HG03045 (cell line): Measurements from ENCODE around the gene CACNA1A.
"Not testable (repeated sequence)": the region's sequence is repeated elsewhere in the genome, so short reads cannot be mapped to it uniquely, and the experiment has no call there.

Source experiments
- ATAC-seq: cut with Tn5 transposase; IDR thresholded peaks from one replicate; pipeline ENCODE4 v1.9.1; 2021; ENCODE audit warnings: mild to moderate bottlenecking, moderate library complexity; ENCODE audit not compliant: unreplicated experiment

CACNA1A gene

DNA sequence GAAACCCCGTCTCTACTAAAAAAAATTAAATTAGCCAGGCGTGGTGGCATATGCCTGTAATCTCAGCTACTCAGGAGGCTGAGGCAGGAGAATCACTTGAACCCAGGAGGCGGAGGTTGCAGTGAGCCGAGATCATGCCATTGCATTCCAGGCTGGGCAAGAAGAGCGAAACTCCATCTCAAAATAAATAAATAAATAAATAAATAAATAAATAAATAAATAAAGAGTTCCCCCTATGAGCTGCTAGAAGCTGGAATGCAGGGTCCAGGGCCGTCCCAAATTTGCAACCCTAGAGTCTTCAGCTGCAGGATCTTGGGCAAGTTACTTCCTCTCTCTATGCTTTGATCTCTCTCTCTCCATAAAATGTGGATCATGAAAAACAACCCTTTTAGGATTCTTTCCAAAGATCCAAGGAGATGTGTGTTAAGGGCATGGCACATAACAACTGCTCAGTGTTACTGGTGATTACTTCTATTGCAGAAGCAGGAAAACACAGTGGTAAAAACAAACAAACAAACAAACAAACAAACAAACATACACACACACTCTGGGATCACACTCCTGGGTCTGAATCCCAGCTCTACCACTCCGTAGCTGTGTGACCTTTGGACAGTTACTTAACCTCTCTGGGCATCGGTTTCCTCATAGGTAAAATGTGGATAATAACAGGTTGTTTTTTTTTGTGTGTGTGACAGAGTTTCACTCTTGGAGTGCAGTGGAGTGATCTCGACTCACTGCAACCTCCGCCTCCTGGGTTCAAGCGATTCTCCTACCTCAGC, 78.8 kb downstream of the CACNA1A start:
- ATAC-seq: no peak

DNA sequence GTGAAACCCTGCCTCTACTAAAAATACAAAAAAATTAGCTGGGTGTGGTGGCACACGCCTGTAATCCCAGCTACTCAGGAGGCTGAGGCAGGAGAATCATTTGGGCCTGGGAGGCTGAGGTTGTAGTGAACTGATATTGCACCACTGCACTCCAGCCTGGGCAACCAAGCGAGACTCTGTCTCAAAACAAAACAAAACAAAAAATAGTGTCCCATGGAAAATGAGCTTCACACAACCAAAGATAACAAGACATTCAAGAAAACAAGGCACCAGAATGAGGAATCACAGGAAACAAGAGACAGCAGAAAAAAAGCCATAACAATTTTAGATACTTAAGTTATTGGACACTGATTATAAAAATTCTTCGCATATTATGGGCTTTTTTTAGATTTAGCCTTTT, 80.4 kb downstream of the CACNA1A start:
- not testable (repeated sequence) for ATAC-seq

DNA sequence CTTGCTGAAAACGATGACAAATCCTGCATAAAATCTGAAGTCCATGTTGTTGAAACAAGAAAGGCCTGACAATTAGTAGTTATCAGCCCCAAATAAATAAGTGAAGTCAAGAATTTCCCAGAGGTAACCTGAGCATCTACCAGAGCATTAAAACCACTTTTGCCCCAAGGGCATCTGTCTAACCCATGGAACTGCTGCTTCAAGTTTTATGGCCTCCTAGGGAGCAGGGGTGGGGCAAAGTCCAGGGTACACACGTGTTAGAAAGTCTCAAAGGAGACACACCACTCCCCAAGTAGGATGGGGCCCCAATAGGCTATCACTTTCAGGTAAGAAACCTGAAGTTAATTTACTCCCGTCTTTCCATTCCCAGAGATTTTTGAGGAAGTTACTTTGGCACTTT, 81.1 kb downstream of the CACNA1A start:
- no peak for ATAC-seq

DNA sequence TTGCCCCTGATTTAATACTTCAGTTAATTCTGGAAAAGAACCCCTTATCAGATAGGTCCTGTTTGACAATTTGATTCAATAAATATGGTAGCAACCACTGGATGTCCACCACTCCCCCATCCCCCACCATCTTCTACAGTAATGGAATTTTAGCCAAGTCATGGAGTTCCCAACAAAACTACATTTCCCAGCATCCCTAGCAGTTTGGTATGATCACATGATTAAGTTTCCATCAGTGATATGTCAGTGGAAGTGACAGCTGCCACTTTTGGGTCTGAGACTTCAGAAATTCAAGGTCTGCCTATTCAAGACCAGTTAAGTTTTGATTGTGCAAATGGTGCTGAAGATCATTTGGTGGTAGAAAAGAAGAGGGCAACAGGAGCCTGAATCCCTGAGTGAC, 85.5 kb downstream of the CACNA1A start:
- no peak for ATAC-seq

DNA sequence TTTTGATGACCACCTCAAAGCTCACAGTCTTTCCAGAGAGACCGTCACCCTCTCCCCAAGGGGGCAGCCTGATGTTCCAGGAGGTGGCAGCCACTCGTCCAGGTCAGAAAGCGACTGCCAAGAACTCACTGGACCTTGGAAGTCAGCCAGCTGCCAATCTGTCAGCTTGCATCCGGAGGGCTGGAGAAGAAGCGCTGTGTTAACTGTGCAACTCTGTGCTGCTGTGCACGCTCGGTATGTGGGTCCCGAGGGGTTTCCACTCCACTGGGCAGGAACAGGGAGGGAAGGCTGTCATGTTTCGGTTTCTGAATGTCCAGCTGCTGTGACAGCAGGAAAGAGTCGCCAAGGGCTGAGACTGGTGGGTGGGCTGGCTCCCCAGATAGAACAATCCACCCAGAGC, 89.2 kb downstream of the CACNA1A start:
- ATAC-seq: no peak

DNA sequence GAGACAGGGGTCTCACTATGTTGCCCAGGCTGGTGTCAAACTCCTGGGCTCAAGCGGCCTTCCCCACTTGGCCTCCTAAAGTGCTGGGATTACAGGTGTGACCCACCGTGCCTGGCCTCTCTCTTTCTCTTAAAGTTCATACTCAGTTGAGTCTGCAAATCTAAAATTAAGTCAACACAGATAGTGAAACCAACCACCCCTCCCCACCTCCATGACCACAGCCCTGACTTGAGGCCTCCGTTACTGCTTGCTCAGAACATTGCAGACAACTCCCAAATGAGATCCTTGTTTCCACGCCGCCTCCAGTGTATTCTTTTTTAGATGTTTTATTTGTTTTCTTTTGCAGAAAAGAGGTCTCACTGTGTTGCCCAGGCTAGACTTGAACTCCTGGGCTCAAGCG, 94.4 kb downstream of the CACNA1A start:
- no peak for ATAC-seq

DNA sequence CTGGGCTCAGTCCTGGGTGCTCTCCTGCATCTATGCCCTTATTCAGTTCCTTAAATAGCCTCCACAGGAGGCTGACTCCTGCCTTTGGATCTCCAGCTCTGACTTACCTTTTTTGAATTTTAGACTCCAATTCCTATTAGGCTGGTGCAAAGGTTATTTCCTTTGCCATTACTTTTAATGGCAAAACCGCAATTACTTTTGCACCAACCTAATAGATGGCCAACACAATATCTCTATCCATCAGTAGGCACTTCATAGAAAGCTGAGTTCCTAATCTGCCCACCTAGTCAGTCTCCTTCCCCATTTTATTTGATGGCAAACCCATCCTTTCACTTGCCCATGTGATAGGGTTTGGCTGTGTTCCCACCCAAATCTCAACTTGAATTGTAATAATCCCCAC, 95.3 kb downstream of the CACNA1A start:
- no peak for ATAC-seq

DNA sequence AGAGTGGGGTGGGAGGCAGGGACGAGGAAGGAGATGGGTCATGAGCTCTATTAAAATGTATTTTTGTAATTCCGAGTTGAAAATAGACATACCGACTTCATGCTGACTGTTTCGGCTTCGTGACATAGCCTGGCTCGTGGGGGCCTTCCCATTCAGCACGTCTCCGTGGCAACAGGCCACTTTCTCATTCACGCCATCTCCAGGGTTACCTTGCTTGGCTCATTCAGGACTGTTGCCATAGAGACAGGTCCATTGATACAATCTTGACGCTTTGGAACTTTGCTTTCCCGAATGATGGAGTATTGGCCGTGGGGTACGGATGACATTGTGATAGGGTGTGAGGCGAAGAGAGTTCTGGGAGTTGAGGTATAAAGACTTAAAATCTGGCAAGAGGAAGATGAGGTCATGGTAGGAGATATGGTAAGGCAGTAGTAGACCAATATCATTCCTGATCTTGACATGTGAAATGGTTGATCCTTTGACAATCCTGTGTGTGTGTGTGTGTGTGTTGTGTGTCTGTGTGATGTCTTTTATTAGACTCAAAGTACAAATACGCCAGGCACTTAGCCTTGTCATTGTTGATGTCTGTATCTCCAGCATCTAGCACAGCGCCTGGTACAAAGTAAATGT, 97.3 kb downstream of the CACNA1A start:
- no peak for ATAC-seq

DNA sequence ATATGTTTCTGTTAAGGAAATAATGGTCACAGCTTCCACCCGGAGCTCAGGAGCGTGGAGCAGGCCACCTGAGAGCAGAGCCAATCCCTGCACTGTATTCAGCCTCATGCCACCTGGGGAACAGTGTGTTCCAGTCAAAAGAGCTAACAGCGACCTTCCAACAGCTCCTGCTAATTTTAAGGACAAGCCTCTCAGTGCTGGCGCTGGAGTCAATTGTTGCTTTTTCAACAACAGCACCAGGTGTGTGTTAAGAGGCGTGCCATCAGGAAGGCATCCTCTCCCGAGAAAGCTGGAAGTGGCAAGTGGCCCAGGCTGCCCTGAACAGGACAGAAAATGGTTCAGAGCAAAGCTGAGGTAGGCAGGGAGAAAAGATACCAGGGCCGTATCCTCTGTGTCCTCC, 102.0 kb downstream of the CACNA1A start:
- ATAC-seq: no peak

DNA sequence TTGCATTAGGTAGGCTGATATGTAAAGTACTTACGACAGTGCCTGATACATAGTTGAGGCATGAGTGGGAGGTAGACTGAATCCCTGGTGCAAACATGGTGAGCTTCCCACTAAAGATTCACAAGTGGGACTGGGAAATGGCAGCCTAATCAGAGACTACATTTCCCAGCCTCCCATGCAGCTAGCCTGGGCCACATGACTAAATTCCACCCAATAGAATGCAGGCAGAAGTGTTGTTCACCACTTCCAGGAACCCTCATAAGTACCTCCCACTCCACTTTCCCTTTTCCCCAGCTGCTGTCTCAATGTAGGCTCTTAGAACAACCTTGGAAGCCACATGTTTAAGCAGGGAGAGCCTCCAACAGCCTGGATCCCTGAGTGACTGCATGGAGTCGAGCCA, 104.9 kb downstream of the CACNA1A start:
- no peak for ATAC-seq

DNA sequence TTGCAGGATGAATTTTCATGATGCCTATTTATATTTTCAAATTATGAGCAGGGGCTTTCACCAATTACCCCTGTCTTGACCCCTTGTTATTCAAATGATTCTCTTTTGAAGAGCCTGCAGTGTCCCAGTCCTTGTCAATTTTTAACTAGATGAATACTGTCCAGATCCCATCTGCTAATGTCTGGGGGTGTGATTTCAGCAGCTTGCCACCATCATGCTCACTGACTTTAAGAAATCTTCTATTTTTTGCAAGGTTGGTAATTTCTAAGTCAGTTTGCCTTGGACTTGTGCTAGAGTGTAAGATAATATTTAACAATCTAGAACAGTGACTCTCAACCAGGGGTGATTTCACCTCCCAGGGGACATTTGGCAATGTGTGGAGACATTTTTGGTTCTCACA, 106.0 kb downstream of the CACNA1A start:
- ATAC-seq: no peak

DNA sequence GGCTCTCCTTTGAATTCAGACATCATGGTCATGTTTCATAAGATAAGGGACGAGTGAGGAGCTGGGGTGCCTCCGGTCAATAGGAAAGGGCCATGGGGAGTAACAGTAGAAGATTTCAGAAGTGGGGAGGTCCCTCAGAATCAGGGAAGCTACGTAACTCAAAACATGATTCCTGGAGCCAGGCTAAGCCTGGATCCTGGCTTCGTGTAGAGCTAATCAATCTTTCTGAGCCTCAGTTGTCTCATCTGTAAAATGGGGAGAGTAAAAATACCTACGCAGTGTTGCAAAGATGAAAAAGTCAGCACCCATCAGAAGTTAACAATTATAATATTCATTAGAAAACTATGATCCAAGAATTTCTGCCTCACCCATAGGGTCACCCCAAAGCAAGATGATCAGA, 106.5 kb downstream of the CACNA1A start:
- no peak for ATAC-seq

DNA sequence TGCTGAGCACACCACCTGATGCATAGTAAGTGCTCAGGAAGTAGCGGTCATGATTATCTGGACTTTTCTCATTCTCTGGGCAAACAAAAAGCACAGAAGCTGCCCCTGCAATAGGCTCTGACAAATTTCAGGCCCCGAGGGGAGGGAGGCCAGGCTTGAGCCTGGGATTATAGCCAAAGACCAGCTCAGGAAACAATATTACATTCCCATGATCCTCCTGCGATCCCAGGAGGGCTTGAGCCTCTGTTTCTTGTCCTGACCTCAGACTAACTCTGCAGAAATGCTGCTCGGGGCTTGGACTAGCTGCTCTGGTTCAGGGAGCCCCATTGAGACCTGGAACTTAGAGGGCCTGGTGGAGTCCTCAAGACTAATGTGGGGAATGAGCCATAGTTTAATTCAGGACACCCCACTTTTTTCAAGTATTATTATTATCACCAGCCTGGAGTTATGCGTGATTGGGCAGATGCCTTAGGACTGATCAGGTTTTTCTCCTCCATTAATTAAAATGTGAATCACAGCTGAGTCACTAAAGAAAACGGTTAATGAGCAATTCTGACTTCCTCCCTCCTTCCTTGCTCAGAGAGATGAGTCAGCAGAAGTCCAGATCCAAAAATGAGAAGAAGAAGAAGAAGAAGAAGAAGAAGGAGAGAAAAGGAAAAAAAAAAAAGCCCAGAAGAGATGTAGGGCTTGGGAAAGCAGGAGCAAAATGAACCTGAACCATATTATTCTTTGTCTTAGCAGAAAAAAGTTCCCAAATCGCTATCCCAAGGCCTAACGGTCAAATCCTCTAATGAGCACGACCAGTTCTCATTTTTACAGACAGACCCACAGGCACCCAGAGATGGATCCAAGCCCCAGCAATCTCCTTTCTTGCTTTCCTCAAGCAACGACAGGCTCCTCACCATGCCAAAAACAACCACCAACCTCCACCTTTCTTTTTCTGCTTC, 107.2 kb downstream of the CACNA1A start:
- no peak for ATAC-seq

DNA sequence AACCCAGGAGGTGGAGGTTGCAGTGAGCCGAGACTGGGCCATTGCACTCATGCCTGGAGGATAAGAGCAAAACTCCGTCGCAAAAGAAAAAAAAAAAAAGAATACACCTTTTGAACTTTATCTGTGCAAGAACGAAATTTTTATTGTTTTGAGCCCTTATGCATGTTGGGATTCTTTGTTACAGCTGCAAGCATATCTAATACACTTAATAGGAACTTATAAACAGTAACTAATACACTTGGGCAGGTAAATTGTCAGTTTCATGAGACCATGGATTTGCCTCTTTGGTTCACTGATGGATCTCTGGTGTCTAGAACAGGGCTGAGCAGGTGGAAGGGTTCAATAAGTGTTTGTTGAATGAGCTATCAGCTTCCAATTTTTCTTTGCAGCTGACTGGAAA, 108.1 kb downstream of the CACNA1A start:
- no peak for ATAC-seq

DNA sequence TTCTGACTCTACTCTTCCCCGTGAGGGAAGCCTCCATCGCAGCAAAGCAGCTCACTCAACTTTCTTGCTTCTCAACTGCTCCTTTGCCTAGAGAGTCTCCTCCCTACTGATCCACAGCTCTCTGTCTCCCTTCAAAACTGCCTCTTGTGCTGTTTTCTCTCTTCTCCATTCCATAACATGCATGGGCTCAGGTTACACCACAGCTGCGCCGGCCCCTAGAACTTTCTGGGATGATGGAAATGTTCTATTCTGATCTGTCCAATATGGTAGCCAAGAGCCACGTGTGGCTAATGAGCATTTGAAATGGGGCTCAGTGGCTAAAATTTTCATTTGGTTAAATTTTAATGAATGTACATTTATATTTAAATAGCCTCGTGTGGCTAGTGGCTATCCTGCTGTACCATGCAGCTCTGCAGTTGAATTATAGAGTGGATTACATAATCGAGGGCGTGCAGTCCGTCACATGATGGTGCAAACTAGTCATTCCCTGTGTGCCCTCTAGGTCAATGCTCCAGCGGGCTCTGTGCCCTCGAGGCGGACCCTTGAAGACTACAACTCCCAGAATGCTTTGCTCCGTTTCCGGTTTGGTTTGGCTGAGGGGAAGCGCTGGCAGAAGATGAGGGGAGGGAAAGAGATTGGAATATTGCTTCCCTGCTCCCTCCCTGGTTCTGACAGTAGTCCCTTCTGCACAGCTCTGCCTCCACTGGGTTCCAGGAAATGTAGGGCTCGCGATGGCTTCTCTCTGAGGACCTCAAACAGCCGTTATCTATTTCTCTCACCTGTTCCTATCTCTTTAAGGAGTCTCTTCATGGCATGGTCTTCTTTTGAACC, 109.8 kb downstream of the CACNA1A start:
- no peak for ATAC-seq

DNA sequence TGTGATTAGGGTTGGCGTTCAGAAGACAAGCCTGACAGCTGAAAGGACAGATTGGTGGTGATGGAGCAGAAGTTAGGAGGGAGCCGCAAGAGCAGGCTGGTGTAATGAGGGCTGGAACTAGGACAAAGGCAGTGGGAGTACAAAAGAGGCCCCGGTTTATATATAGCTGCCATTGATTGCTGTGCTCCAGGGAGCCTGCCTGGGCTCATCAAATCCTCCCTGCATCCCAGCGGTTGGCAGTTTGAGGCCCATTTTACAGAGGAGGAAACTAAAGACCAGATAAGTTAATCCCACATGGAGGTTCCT, 123.7 kb downstream of the CACNA1A start:
- no peak for ATAC-seq

DNA sequence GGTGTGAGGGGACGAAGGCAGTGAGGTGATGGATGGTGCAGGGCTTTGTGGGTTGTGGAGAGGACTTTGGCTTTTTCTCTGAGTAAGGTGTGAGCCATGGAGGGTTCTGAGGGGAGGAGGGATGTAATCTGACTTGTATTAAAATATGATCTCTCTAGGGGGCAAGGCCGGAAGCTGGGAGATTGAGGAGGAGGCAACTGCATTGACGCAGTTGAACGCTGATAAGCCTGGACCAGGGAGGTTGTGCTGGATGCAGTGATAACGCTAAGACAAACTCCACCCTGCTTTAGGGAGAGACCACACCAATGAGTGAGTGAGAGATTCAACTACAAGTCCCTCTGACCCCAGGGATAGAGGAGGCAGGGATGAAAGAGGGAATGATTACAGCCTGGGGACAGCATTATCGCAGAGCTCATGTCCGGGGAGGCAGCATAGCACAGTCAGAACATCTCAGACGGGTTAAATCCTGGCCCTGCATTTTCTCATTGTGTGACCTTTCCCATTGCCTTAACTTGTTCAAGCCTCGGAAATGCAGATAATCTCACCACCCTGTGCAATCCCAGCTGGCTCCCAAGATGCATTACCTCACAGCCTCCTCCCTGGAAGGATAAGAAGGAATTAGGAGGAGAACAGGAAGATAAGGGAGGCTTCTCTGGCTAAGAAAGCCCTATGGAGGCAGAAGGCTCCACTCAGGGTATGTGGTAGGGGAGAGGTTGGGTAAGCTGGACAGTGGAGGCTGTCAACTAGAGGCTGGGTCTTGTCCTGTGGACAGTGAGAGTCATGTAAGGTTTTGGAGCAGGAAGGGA, 124.2 kb downstream of the CACNA1A start:
- ATAC-seq: no peak

DNA sequence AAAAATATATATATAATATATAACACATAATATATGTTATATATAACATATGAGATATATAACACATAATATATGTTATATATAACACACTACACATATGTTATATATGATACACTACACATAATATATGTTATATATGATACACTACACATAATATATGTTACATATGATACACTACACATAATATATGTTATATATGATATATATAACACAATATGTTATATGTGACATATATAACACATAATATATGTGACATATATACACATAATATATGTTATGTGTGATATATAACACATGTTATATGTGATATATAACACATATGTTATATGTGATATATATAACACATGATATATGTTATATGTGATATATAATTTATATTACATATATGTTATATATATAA, 129.7 kb downstream of the CACNA1A start:
- ATAC-seq: no peak

DNA sequence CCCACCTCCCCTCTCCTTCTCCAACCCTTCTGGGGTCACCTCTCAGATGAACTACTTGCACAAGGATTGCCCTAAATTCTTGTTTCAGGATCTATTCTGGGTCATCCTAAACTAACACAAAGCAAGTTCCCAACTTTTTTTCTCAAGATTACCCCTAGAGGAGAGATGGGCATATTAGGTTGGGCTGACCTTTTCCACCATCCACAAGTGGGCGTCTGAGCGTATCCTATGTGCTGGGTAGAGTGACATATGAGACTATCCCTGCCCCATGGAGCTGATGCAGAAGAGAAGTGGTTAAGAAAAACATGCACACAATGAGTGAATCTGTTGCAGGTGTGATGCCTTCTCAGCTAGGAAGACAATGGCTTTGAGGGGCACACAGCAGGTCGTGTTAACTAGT, 132.7 kb downstream of the CACNA1A start:
- no peak for ATAC-seq

DNA sequence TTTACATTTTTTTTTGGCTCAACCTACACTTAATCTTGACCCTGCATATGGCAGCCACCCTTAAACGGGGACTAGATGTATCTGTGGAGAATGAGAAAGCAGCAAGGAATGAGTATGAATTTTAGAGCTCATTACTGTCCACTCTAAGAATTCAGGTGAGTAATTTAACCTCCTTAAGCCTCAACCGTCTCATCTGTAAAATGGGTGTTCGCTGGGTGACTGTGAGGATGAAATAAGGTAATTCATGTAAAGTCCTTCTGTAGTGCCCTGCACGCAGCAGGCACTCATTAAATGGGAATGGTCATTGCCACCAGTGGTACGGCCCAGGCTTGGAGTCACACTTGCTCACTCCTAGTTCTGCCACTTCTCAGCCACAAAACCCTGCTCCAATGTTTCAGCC, 135.3 kb downstream of the CACNA1A start:
- ATAC-seq: no peak
